KOPT-K1 (cell line): Measurements from ENCODE around the gene PARK7.

ENCODE experiments used
- H3K27ac ChIP-seq: fragments of 200-600 bp; sonication (generic); 2 replicates; pipeline ENCODE4 v1.5.1; 2016; ENCODE audit warnings: antibody characterized with exemption, mild to moderate bottlenecking, low read depth, low read length; ENCODE audit not compliant: poor library complexity, severe bottlenecking
- H3K36me3 ChIP-seq: fragments of 200-600 bp; sonication (generic); 2 replicates; pipeline ENCODE4 v1.5.1; 2017; ENCODE audit warnings: antibody characterized with exemption, mild to moderate bottlenecking, low read length, moderate library complexity; ENCODE audit not compliant: insufficient read depth
- H3K9me3 ChIP-seq: fragments of 200-600 bp; sonication (generic); 2 replicates; pipeline ENCODE4 v1.5.1; 2017; ENCODE audit warnings: antibody characterized with exemption, low read length, mild to moderate bottlenecking; ENCODE audit not compliant: insufficient read depth, poor library complexity, severe bottlenecking

PARK7 gene

DNA sequence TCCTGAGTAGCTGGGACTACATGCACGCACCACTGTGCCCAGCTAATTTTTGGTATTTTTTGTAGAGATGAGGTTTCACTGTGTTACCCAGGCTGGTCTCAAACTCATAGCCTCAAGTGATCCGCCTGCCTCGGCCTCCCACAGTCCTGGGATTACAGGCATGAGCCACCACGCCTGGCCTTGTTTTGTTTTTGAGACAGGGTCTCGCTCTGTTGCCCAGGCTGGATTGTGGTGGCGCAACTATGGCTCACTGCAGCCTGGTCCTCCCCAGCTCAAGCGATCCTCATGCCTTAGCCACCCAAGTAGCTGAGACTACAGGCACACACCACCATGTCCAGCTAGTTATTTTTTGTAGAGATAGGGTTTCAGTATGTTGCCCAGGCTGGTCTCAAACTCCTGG, 26.0 kb downstream of the PARK7 start:
- H3K36me3 ChIP-seq, result peaks cover 52% of the 10 kb centered on the region
- no peak overlapping the region for H3K27ac ChIP-seq
- no peaks in the 10 kb centered on the region for H3K9me3 ChIP-seq

GRCh38 chr1:7988576-7988975, 27.1 kb downstream of the PARK7 start:
- H3K9me3 ChIP-seq, result no peaks in the 10 kb centered on the region
- H3K27ac ChIP-seq, result no peak overlapping the region
- peaks cover 41% of the 10 kb centered on the region for H3K36me3 ChIP-seq

GRCh38 chr1:7989762-7990428, 28.4 kb downstream of the PARK7 start:
- peaks cover 28% of the 10 kb centered on the region for H3K36me3 ChIP-seq
- no peak overlapping the region for H3K27ac ChIP-seq
- H3K9me3 ChIP-seq, result no peaks in the 10 kb centered on the region

DNA sequence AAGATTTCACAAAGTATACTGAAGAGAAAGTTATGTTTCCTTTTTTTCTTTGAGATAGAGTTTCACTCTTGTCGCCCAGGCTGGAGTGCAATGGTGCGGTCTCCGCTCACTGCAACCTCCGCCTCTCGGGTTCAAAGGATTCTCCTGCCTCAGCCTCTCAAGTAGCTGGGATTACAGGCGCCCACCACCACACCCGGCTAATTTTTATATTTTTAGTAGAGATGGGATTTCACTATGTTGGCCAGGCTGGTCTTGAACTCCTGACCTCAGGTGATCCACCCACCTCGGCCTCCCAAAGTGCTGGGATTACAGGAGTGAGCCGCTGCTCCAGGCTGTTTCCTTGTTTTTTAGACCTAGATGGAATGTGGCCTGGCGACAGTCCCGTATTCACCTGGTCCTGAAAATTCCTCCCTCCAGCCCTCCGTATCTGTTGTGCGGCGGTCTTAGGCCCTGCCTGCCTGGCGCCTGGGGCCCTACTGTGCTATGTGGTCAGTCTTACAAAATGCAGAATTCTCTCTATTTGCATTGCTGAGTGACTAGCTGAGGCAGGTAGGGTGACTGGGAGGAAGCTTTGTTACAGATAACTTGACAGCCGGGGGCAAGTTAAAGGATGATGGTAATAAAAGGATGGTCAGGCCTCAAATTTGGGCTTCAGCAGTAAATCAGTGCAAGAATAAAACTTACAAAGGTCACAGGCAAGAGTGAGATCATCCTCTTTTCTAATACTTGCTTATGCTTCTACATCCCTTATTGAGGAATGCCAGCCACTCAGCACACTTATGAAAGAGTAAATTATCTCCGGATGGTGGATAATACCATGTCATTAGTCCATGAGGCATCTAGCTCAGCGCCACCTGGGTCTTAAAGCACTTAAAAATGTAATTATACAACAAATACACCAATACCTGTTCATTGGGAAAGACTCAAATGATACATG, 30.3 kb downstream of the PARK7 start:
- Histone ChIP-seq H3K36me3 (peaks cover 11% of the 10 kb centered on the region; the same call in 1 of the 2 replicates), H3K9me3 (no peaks in the 10 kb centered on the region), H3K27ac (no peak overlapping the region)

DNA sequence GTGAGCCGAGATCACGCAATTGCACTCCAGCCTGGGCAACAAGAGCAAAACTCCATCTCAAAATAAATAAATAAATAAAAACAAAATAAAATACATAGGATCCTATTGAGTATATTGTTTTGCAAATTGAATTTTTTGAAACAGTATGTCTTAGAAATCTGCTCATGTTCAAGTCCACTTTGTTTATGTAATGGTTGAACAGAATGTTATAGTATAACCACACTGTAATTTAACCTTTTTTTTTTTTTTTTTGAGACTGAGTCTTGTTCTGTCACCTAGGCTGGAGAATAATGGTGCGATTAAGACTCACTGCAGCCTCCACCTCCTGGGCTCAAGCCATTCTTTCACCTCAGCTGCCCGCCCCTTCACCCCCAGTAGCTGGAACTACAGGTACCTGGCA, 31.4 kb downstream of the PARK7 start:
- Histone ChIP-seq H3K27ac (no peak overlapping the region), H3K9me3 (no peaks in the 10 kb centered on the region), H3K36me3 (peaks cover 11% of the 10 kb centered on the region; the same call in 1 of the 2 replicates)

DNA sequence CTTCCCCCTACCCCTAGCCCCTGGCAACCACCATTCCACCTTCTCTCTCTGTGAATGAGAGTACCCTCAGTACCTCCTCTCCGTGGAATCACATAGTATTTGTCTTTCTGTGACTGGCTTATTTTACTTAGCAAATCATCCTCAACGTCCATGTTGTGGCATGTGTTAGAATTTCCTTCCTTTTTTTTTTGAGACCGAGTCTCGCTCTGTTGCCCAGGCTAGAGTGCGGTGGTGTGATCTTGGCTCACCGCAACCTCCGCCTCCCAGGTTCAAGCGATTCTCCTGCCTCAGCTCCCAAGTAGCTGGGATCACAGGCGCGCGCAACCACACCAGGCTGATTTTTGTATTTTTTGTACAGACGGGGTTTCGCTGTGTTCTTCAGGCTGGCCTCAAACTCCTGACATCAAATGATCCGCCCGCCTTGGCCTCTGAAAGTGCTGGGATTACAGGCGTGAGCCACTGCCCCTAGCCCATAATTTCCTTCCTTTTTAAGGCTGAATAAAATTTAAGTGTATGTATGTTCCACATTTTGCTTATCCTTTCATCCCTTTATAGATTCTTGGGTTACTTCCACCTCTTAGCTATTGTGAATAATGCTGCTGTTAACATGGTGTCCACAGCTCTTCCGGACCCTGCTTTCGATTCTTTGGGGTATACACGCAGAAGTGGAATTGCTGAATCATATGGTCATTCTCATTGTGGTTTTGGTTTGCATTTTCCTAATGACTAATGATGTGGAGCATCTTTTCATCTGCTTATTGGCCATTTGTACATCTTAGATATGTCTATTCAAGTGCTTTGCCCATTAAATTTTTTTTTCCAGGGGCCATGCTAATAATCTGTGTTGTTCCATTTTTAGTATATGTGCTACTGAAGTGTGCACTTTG, 32.3 kb downstream of the PARK7 start:
- Histone ChIP-seq H3K27ac (no peak overlapping the region), H3K9me3 (no peaks in the 10 kb centered on the region), H3K36me3 (peaks cover 11% of the 10 kb centered on the region; the same call in 1 of the 2 replicates)

DNA sequence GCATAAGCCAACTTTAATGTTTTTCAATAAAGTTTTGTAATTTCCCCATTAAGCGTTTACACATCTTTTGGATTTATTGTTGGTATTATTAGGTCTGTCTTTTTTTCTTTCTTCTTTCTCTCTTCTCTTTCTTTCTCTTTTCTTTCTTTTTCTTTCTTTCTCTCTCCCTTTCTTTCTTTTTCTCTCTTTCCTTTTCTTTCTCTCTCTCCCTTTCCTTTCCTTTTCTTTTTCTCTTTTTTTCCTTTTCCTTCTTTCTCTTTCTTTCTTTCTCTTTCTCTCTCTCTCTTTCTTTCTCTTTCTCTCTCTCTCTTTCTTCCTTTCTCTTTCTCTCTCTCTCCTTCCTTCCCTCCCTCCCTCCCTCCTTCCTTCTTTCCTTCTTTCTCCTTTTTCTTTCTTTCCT, 33.3 kb downstream of the PARK7 start:
- peaks cover 8% of the 10 kb centered on the region; the same call in 1 of the 2 replicates for H3K36me3 ChIP-seq
- H3K9me3 ChIP-seq, result no peaks in the 10 kb centered on the region
- no peak overlapping the region for H3K27ac ChIP-seq

DNA sequence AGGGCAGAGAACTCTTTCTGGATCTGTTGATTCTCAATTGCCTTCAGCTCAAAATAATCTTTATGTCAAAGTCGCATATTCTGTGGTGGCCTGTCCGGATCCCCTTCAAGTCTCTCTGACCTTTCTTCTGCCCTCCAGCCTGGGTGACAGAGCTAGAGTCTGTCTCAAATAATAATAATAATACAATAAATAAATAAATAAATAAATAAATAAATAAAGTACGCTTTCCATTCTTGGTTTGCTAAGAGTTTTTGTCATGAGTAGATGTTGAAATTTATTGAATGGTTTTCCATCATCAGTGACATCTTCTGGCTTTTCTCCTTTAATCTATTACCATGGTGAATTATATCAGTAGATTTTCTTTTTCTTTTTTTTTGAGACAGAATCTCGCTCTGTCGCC, 33.9 kb downstream of the PARK7 start:
- H3K36me3 ChIP-seq, result peaks cover 2% of the 10 kb centered on the region; the same call in 1 of the 2 replicates
- H3K9me3 ChIP-seq, result no peaks in the 10 kb centered on the region
- no peak overlapping the region for H3K27ac ChIP-seq

GRCh38 chr1:8002329-8002910, 40.9 kb downstream of the PARK7 start:
- Histone ChIP-seq H3K27ac (no peak overlapping the region), H3K36me3 (no peaks in the 10 kb centered on the region), H3K9me3 (no peaks in the 10 kb centered on the region)

- H3K36me3 ChIP-seq, result no peaks in the 10 kb centered on the region
- no peak overlapping the region for H3K27ac ChIP-seq
- H3K9me3 ChIP-seq, result no peaks in the 10 kb centered on the region
Observed at GRCh38 chr1:8002921-8003320, 41.4 kb downstream of the PARK7 start.

DNA sequence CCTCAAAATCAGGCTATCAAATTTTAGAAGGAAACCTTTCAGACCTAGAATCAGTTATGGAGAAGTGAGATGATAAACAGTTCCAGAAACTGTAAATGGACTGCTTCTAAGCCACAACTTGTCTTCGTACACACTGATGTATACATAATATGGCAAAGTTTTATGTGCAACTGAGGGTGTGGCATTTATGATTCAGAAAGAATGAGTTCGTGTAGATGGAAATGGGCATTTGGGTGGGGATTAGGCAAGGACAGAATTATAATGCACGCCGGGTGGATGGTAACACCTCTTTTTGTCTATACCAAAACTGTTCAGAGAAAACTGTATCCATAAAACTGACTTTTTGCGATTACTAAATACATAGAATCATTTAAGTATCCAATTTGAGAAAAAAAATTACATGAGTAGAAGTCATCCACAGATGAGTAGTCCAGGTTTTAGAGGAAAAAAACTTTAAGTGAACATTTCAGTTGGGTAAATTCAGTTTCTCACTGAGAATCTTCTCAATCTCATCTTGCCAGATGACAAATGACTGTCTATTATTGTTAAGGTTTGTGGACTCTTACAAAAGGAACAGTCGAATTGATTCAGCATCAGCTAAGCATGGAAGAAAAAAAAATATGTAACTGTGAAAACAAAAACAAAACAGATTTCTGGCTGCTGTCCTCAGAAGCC, 42.1 kb downstream of the PARK7 start:
- no peak overlapping the region for H3K27ac ChIP-seq
- H3K36me3 ChIP-seq, result no peaks in the 10 kb centered on the region

DNA sequence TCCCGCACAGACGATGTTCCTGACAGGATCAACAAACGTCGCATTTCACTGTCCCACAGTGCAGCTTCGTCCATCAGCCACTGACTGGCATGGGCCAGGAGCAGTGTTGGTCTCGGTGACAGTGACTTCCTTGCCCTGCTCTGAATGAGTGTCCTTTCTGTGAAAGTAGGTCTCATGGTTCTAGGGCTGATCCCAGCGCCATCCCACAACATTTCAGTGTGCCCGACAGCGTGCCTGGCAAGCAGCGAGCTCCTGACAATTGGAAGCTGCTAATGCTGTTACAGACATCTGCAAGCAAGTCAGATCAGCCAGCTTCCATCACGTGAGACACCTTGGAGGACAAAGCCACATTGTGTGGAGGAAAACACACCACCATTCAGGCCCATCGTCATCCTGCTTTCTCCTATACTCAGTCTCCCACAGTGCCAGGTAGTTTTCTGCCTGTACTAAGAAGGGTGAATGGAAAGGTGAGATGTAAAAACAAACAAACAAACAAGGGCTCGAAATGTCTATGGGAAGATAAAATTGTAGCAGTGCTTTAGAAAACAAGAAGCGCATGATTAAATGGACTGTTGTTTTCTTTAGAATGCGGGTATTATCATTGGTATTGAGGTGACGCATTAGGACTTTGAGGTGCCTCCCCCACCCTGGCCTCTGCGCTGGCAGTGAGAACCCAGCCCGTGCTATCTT, 42.7 kb downstream of the PARK7 start:
- no peaks in the 10 kb centered on the region for H3K9me3 ChIP-seq
- H3K27ac ChIP-seq, result no peak overlapping the region
- H3K36me3 ChIP-seq, result no peaks in the 10 kb centered on the region

More for the DNA sequence above, 42.1 kb downstream of the PARK7 start:
- H3K9me3 ChIP-seq, result no peaks in the 10 kb centered on the region

- Histone ChIP-seq H3K36me3 (no peaks in the 10 kb centered on the region), H3K9me3 (no peaks in the 10 kb centered on the region), H3K27ac (no peak overlapping the region)
Observed at GRCh38 chr1:8004803-8005573, 43.5 kb downstream of the PARK7 start.
